HepG2 (cell line): Measurements from ENCODE around the gene DNAJB8. TPM values are rescaled to one million over a fixed set of nuclear protein-coding genes. Genes with fewer than 3 reads are reported as not detected.
A peak's percentile ranks its signal among the peaks of the same experiment; 100 is the strongest.

Source experiments
- DR1 ChIP-seq: sonication (generic); formaldehyde crosslinking; IDR thresholded peaks from 2 replicates; pipeline ENCODE4 v1.8.0; 2021; ENCODE audit warnings: mild to moderate bottlenecking, missing genetic modification reagents, inconsistent platforms
- ERF ChIP-seq: IDR thresholded peaks from 2 replicates; pipeline ENCODE4 v1.6.1; 2018; ENCODE audit warnings: missing biosample characterization, missing genetic modification reagents
- FOXA3 ChIP-seq: IDR thresholded peaks from 2 replicates; pipeline ENCODE4 v1.6.1; 2016; ENCODE audit warnings: missing genetic modification reagents, missing compliant biosample characterization
- GTF2F1 ChIP-seq: fragments of 150-350 bp; IDR thresholded peaks from 2 replicates; pipeline ENCODE4 v1.6.1; 2014; ENCODE audit warnings: low read length
- HOXD1 ChIP-seq: sonication (generic); formaldehyde crosslinking; IDR thresholded peaks from 2 replicates; pipeline ENCODE4 v1.5.0; 2020; ENCODE audit warnings: missing genetic modification reagents
- JUN ChIP-seq: sonication (generic); formaldehyde crosslinking; IDR thresholded peaks from 2 replicates; pipeline ENCODE4 v1.4.0; 2020; ENCODE audit warnings: mild to moderate bottlenecking, missing genetic modification reagents
- KLF13 ChIP-seq: sonication (generic); formaldehyde crosslinking; IDR thresholded peaks from 2 replicates; pipeline ENCODE4 v1.4.0; 2020; ENCODE audit warnings: mild to moderate bottlenecking, missing genetic modification reagents
- NFYB ChIP-seq: sonication (generic); formaldehyde crosslinking; IDR thresholded peaks from 2 replicates; pipeline ENCODE4 v1.4.0; 2020; ENCODE audit warnings: missing genetic modification reagents
- POLR2A ChIP-seq, 2 experiments: IDR thresholded peaks; 2 replicates each; pipeline ENCODE4 v1.6.1; 2011; ENCODE audit warnings: low read depth in 2 of 2, low read length in 2 of 2, mild to moderate bottlenecking in 1 of 2, moderate library complexity in 1 of 2; ENCODE audit not compliant: insufficient read depth in 1 of 2
- POLR2AphosphoS2 ChIP-seq: IDR thresholded peaks from 2 replicates; pipeline ENCODE4 v1.6.1; 2011; ENCODE audit warnings: low read depth, low read length, improper control_type of control experiment
- RBAK ChIP-seq: sonication (generic); formaldehyde crosslinking; IDR thresholded peaks from 2 replicates; pipeline ENCODE4 v1.5.1; 2020; ENCODE audit warnings: mild to moderate bottlenecking, missing genetic modification reagents
- RNF2 ChIP-seq: fragments of 450-650 bp; conservative IDR thresholded peaks from 2 replicates; pipeline ENCODE4 v1.6.1; 2016; ENCODE audit warnings: low read depth
- SALL2 ChIP-seq: sonication (generic); formaldehyde crosslinking; IDR thresholded peaks from 2 replicates; pipeline ENCODE4 v1.8.1; 2023; ENCODE audit warnings: mild to moderate bottlenecking, missing genetic modification reagents, inconsistent platforms
- SKI ChIP-seq: fragments of 450-650 bp; IDR thresholded peaks from one replicate; pipeline ENCODE4 v1.6.1; 2018; ENCODE audit warnings: mild to moderate bottlenecking; ENCODE audit not compliant: partially characterized antibody
- SP4 ChIP-seq: sonication (generic); formaldehyde crosslinking; IDR thresholded peaks from 2 replicates; pipeline ENCODE4 v1.8.1; 2023; ENCODE audit warnings: mild to moderate bottlenecking, missing genetic modification reagents
- XRCC5 ChIP-seq: fragments of 200-400 bp; formaldehyde crosslinking; optimal IDR thresholded peaks from 2 replicates; pipeline ENCODE3; 2017; ENCODE audit warnings: mild to moderate bottlenecking, low read length
- ZFP36L1 ChIP-seq: sonication (generic); formaldehyde crosslinking; IDR thresholded peaks from 2 replicates; pipeline ENCODE4 v1.8.0; 2022; ENCODE audit warnings: mild to moderate bottlenecking, missing genetic modification reagents, moderate library complexity
- ZKSCAN8 ChIP-seq: IDR thresholded peaks from 2 replicates; pipeline ENCODE4 v1.6.1; 2016; ENCODE audit warnings: borderline replicate concordance, missing genetic modification reagents, missing compliant biosample characterization
- ZNF143 ChIP-seq: sonication (generic); formaldehyde crosslinking; IDR thresholded peaks from 2 replicates; pipeline ENCODE4 v1.4.0; 2020; ENCODE audit warnings: missing genetic modification reagents
- ZNF180 ChIP-seq: sonication (generic); formaldehyde crosslinking; IDR thresholded peaks from 2 replicates; pipeline ENCODE4 v1.4.0; 2020; ENCODE audit warnings: low read depth, missing genetic modification reagents, borderline replicate concordance
- ZNF292 ChIP-seq: sonication (generic); formaldehyde crosslinking; IDR thresholded peaks from 2 replicates; pipeline ENCODE4 v1.8.1; 2022; ENCODE audit warnings: mild to moderate bottlenecking, low read depth, missing genetic modification reagents, borderline replicate concordance
- ZNF367 ChIP-seq: sonication (generic); formaldehyde crosslinking; IDR thresholded peaks from 2 replicates; pipeline ENCODE4 v1.4.0; 2020; ENCODE audit warnings: missing genetic modification reagents, borderline replicate concordance
- ZNF570 ChIP-seq: sonication (generic); formaldehyde crosslinking; IDR thresholded peaks from 2 replicates; pipeline ENCODE4 v1.4.0; 2020; ENCODE audit warnings: mild to moderate bottlenecking, missing genetic modification reagents, borderline replicate concordance
- polyA plus RNA-seq, 8 experiments: library from polyadenylated mRNA; depleted of rRNA in 3 of 8; stranded (reverse) in 7 of 8; unstranded in 1 of 8; fragments of >200 nt; fragmentation: Illumina TruSeq in 4 of 8; extraction: Trizol in 4 of 8; gene quantifications; 2 replicates each; pipeline versions ENCODE4 v1.2.1 to v1.2.3, GENCODE V29; 2011 to 2016; ENCODE audit warnings: low read depth in 4 of 8, missing spikeins in 1 of 8, mixed read lengths in 1 of 8; ENCODE audit not compliant: insufficient read depth in 1 of 8
- total RNA-seq, 5 experiments: library from RNA; depleted of rRNA; stranded (reverse); fragments of >200 nt; fragmentation: Illumina TruSeq; extraction: Trizol; gene quantifications; 2 replicates each; pipeline ENCODE4 v1.2.3, GENCODE V29; 2016; ENCODE audit warnings: low read depth in 1 of 5
- TF ChIP-seq, protein P1 (sequence below): sonication (generic); formaldehyde crosslinking; IDR thresholded peaks from 2 replicates; pipeline ENCODE4 v1.4.0; 2020; ENCODE audit warnings: missing genetic modification reagents
- TF ChIP-seq, protein P2 (sequence below): sonication (generic); formaldehyde crosslinking; IDR thresholded peaks from 2 replicates; pipeline ENCODE4 v1.8.0; 2022; ENCODE audit warnings: missing genetic modification reagents, mild to moderate bottlenecking, borderline replicate concordance
- TF ChIP-seq, protein P3 (sequence below): sonication (generic); formaldehyde crosslinking; IDR thresholded peaks from 2 replicates; pipeline ENCODE4 v1.4.0; 2020; ENCODE audit warnings: missing genetic modification reagents; ENCODE audit errors: not compliant biosample characterization

The DNAJB8 gene
- total and polyA plus RNA-seq, 2 of the 13 experiments (the other 11 are each of a cell fraction or from before 2014, with no cell fraction given): not detected

DNA sequence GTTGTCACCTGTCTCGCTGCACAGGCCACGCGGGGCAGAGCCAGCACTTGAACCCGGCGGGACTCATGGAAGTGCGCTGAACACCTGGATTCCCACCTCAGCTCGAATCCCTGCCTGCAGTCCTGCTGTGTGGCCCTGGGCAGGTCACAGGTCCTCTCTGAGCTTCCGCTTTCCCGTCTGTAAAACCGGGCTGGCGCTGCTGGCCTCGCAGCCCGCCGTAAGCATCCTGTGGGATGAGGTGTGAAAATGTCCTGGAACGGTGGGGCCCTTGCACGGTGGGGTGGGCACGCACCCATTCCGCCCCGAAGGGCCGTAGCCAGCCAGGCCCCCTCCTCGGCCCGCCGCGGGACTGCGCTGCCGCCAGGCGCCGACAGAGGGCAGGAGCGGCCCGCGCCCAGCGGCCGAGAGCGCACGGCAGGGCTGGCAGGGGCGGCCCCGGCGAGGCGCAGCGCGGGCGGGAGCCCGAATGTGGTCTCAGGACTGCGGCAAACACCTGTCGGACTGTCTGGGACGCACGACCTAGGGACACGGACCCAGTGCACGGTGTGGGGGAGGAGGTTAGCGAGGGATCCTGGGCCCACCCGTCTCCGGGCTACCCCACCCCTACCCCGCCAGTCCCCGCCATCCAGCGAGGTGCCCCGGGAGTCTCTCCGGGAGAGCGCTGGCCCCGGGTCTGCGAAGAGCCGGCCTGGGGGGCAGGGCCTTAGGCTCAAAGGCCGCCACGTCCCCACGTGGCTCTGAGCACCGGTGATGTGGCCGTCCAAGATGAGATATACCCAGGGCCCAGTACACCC, 40.4 kb downstream of the DNAJB8 start (continued):
- no peak for TF ChIP-seq POLR2AphosphoS2
- peak; percentile 80 for TF ChIP-seq SALL2 (CRISPR knock-in tag)
- no peak for TF ChIP-seq KLF13
- no peak for TF ChIP-seq ZNF367 (CRISPR knock-in tag)
- no peak for TF ChIP-seq JUN (CRISPR knock-in tag)
- TF ChIP-seq HOXD1 (CRISPR knock-in tag): peak; percentile 62; the same call in 1 of the 2 replicates
- TF ChIP-seq SP4 (CRISPR knock-in tag): no peak
- TF ChIP-seq ZNF292 (CRISPR knock-in tag): no peak
- peak; percentile 63; the same call in 1 of the 2 replicates for TF ChIP-seq RNF2
- TF ChIP-seq ZNF143: no peak
- no peak for TF ChIP-seq GTF2F1
- peak; percentile 67 for TF ChIP-seq SKI
- TF ChIP-seq, protein P1, sequence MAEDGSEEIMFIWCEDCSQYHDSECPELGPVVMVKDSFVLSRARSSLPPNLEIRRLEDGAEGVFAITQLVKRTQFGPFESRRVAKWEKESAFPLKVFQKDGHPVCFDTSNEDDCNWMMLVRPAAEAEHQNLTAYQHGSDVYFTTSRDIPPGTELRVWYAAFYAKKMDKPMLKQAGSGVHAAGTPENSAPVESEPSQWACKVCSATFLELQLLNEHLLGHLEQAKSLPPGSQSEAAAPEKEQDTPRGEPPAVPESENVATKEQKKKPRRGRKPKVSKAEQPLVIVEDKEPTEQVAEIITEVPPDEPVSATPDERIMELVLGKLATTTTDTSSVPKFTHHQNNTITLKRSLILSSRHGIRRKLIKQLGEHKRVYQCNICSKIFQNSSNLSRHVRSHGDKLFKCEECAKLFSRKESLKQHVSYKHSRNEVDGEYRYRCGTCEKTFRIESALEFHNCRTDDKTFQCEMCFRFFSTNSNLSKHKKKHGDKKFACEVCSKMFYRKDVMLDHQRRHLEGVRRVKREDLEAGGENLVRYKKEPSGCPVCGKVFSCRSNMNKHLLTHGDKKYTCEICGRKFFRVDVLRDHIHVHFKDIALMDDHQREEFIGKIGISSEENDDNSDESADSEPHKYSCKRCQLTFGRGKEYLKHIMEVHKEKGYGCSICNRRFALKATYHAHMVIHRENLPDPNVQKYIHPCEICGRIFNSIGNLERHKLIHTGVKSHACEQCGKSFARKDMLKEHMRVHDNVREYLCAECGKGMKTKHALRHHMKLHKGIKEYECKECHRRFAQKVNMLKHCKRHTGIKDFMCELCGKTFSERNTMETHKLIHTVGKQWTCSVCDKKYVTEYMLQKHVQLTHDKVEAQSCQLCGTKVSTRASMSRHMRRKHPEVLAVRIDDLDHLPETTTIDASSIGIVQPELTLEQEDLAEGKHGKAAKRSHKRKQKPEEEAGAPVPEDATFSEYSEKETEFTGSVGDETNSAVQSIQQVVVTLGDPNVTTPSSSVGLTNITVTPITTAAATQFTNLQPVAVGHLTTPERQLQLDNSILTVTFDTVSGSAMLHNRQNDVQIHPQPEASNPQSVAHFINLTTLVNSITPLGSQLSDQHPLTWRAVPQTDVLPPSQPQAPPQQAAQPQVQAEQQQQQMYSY: 0 out of 2 replicates have a peak, but pooled peaks have one; percentile 47
- peak; percentile 57 for TF ChIP-seq XRCC5
- TF ChIP-seq, protein P2, sequence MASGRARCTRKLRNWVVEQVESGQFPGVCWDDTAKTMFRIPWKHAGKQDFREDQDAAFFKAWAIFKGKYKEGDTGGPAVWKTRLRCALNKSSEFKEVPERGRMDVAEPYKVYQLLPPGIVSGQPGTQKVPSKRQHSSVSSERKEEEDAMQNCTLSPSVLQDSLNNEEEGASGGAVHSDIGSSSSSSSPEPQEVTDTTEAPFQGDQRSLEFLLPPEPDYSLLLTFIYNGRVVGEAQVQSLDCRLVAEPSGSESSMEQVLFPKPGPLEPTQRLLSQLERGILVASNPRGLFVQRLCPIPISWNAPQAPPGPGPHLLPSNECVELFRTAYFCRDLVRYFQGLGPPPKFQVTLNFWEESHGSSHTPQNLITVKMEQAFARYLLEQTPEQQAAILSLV (CRISPR knock-in tag): no peak
- no peak for TF ChIP-seq ZFP36L1 (CRISPR knock-in tag)
- TF ChIP-seq NFYB (CRISPR knock-in tag): no peak
- TF ChIP-seq ZKSCAN8 (CRISPR knock-in tag): no peak
- TF ChIP-seq, protein P3, sequence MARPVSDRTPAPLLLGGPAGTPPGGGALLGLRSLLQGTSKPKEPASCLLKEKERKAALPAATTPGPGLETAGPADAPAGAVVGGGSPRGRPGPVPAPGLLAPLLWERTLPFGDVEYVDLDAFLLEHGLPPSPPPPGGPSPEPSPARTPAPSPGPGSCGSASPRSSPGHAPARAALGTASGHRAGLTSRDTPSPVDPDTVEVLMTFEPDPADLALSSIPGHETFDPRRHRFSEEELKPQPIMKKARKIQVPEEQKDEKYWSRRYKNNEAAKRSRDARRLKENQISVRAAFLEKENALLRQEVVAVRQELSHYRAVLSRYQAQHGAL (CRISPR knock-in tag): peak; percentile 70
- TF ChIP-seq POLR2A (IDR thresholded peaks at IDR 0.05; ENCODE audit: insufficient read depth in 1 of 2, low read depth in 2 of 2, low read length in 2 of 2): peak in 1 of 2 experiments; percentile 40; a peak in 1 of 4 replicates
- 0 out of 2 replicates have a peak, but pooled peaks have one; percentile 4 for TF ChIP-seq FOXA3 (CRISPR knock-in tag)
- TF ChIP-seq DR1: no peak; the same call in 1 of the 2 replicates
- TF ChIP-seq RBAK (CRISPR knock-in tag): no peak
- peak; percentile 47; the same call in 1 of the 2 replicates for TF ChIP-seq ERF (CRISPR knock-in tag)
- no peak for TF ChIP-seq ZNF570
- no peak for TF ChIP-seq ZNF180 (CRISPR knock-in tag)
